ENCODE results near the gene CSNK2A1.
A peak's percentile ranks its signal among the peaks of the same experiment; 100 is the strongest.

The CSNK2A1 gene

GRCh38 chr20:561437-562231 lies 18.0 kb upstream of the CSNK2A1 start:
- H3K9me3 ChIP-seq (ENCODE audit: severe bottlenecking): no peaks in the 10 kb centered on the region
- H3K36me3 ChIP-seq (ENCODE audit: low read depth): no peaks in the 10 kb centered on the region
- ATAC-seq (ENCODE audit: low read depth) (peak; percentile 76), DNase-seq (ENCODE audit: low spot score) (no peak)
- TF ChIP-seq CTCF (IDR thresholded peaks at IDR 0.05; ENCODE audit: poor library complexity, severe bottlenecking): peak; percentile 98
- no peak overlapping the region for H3K4me3 ChIP-seq (ENCODE audit: severe bottlenecking)
- no peak overlapping the region for H3K27ac ChIP-seq (ENCODE audit: poor library complexity, severe bottlenecking)
- H3K27me3 ChIP-seq (ENCODE audit: insufficient read depth, poor library complexity, severe bottlenecking): no peaks in the 10 kb centered on the region
- no peaks in the 10 kb centered on the region for H3K4me1 ChIP-seq (ENCODE audit: insufficient read depth, poor library complexity, severe bottlenecking)

GRCh38 chr20:560680-561079 lies 17.1 kb upstream of the CSNK2A1 start:
- no peak for ATAC-seq (ENCODE audit: low read depth)
- no peak for DNase-seq (ENCODE audit: low spot score)
- H3K9me3 ChIP-seq (ENCODE audit: severe bottlenecking): no peaks in the 10 kb centered on the region
- no peak overlapping the region for H3K27ac ChIP-seq (ENCODE audit: poor library complexity, severe bottlenecking)
- H3K27me3 ChIP-seq (ENCODE audit: insufficient read depth, poor library complexity, severe bottlenecking): no peaks in the 10 kb centered on the region
- H3K36me3 ChIP-seq (ENCODE audit: low read depth): no peaks in the 10 kb centered on the region
- no peak for TF ChIP-seq CTCF (IDR thresholded peaks at IDR 0.05; ENCODE audit: poor library complexity, severe bottlenecking)
- H3K4me3 ChIP-seq (ENCODE audit: severe bottlenecking): no peak overlapping the region
- no peaks in the 10 kb centered on the region for H3K4me1 ChIP-seq (ENCODE audit: insufficient read depth, poor library complexity, severe bottlenecking)

GRCh38 chr20:558117-558516 lies 14.5 kb upstream of the CSNK2A1 start:
- Histone ChIP-seq H3K4me1 (ENCODE audit: insufficient read depth, poor library complexity, severe bottlenecking) (no peaks in the 10 kb centered on the region), H3K9me3 (ENCODE audit: severe bottlenecking) (no peaks in the 10 kb centered on the region), H3K27ac (ENCODE audit: poor library complexity, severe bottlenecking) (no peak overlapping the region), H3K27me3 (ENCODE audit: insufficient read depth, poor library complexity, severe bottlenecking) (no peaks in the 10 kb centered on the region), H3K36me3 (ENCODE audit: low read depth) (no peaks in the 10 kb centered on the region), H3K4me3 (ENCODE audit: severe bottlenecking) (no peak overlapping the region)
- ATAC-seq (ENCODE audit: low read depth) (no peak), DNase-seq (ENCODE audit: low spot score) (no peak)
- TF ChIP-seq CTCF (IDR thresholded peaks at IDR 0.05; ENCODE audit: poor library complexity, severe bottlenecking): no peak

- Histone ChIP-seq H3K36me3 (ENCODE audit: low read depth) (no peaks in the 10 kb centered on the region), H3K4me3 (ENCODE audit: severe bottlenecking) (no peak overlapping the region), H3K9me3 (ENCODE audit: severe bottlenecking) (no peaks in the 10 kb centered on the region), H3K27me3 (ENCODE audit: insufficient read depth, poor library complexity, severe bottlenecking) (no peaks in the 10 kb centered on the region), H3K27ac (ENCODE audit: poor library complexity, severe bottlenecking) (no peak overlapping the region), H3K4me1 (ENCODE audit: insufficient read depth, poor library complexity, severe bottlenecking) (no peaks in the 10 kb centered on the region)
- no peak for TF ChIP-seq CTCF (IDR thresholded peaks at IDR 0.05; ENCODE audit: poor library complexity, severe bottlenecking)
- DNase-seq (ENCODE audit: low spot score) (no peak), ATAC-seq (ENCODE audit: low read depth) (no peak)
These were observed 13.4 kb upstream of the CSNK2A1 start for GRCh38 chr20:556984-557383.

GRCh38 chr20:555976-556385 lies 12.4 kb upstream of the CSNK2A1 start:
- DNase-seq (ENCODE audit: low spot score): no peak
- H3K27me3 ChIP-seq (ENCODE audit: insufficient read depth, poor library complexity, severe bottlenecking): no peaks in the 10 kb centered on the region
- no peaks in the 10 kb centered on the region for H3K9me3 ChIP-seq (ENCODE audit: severe bottlenecking)
- no peaks in the 10 kb centered on the region for H3K4me1 ChIP-seq (ENCODE audit: insufficient read depth, poor library complexity, severe bottlenecking)
- no peak overlapping the region for H3K4me3 ChIP-seq (ENCODE audit: severe bottlenecking)
- TF ChIP-seq CTCF (IDR thresholded peaks at IDR 0.05; ENCODE audit: poor library complexity, severe bottlenecking): no peak
- ATAC-seq (ENCODE audit: low read depth): 0 out of 3 replicates have a peak, but pooled peaks have one; percentile 21
- H3K27ac ChIP-seq (ENCODE audit: poor library complexity, severe bottlenecking): no peak overlapping the region
- no peaks in the 10 kb centered on the region for H3K36me3 ChIP-seq (ENCODE audit: low read depth)
